Forelimb muscle (tissue), 1 donor: ENCODE results near the gene MAP1LC3C. TPM values are rescaled to one million over a fixed set of nuclear protein-coding genes. Genes with fewer than 3 reads are reported as not detected.
A peak's percentile ranks its signal among the peaks of the same experiment; 100 is the strongest.
"Not testable (repeated sequence)": the region's sequence is repeated elsewhere in the genome, so short reads cannot be mapped to it uniquely, and the experiment has no call there.

Experiments
- DNase-seq: peaks from one replicate; pipeline ENCODE4 v3.0.0-alpha.2; 2013; ENCODE audit warnings: low read depth
- polyA plus RNA-seq: library from polyadenylated mRNA; unstranded; fragments of 120-200 nt; gene quantifications from one replicate; pipeline ENCODE4 v1.2.1, GENCODE V29; 2013; ENCODE audit not compliant: insufficient read length

Gene MAP1LC3C
- polyA plus RNA-seq, 1 donor, result 13.8 TPM

DNA sequence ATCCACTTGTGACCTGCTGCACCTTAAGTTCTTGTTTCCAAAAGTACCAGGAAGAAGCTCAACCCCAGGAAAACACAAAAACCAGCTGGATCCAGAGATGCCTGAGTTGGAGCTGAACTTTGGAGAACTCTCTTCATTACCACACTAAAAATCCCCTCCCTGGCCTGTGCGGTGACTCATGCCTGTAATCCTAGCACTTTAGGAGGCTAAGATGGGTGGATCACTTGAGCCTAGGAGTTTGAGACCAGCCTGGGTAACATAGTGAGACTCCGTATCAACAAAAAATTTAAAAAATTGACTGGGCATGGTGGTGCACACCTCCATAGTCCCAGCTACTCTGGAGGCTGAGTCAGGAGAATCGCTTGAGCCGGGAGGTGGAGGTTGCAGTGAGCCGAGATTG is 6.2 kb downstream of the MAP1LC3C start:
- DNase-seq, result no peak

DNA sequence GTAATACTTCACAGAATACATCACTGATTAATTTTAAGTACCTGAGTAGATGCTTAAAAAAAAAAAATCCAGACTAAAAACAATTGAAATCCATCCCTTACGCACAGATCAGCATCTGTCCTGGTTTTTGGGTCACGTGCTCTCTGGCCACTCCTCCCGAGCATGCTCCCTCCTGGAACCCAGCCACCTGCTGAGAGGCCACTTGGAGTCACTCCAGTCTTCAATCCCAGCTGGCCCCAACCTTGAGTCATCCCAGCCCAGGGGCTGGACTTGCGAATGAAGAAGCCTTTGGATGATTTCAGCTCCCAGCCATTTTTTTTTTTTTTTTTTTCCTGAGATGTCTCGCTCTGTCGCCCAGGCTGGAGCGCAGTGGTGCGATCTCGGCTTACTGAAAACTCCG is 8.9 kb downstream of the MAP1LC3C start:
- DNase-seq, result peak; percentile 88

DNA sequence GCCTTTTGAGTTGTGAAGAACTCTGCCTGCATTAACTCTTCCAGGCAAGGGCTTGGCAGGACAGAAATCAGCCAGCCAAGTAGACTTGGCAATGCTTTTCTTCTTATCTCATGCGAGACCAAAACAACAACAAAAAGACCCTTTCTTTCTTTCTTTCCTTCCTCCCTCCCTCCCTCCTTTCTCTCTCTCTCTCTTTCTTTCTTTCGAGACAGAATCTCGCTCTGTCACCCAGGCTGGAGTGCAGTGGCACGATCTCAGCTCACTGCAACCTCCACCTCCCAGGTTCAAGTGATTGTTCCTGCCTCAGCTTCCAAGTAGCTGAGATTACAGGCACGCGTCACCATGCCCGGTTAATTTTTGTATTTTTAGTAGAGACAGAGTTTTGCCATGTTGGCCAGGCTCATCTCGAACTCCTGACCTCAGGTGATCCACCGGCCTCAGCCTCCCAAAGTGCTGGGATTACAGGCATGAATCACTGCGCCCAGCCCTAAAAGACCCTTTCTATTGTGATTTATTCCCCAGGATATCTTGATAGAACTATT is 10.4 kb downstream of the MAP1LC3C start:
- not testable (repeated sequence) for DNase-seq

DNA sequence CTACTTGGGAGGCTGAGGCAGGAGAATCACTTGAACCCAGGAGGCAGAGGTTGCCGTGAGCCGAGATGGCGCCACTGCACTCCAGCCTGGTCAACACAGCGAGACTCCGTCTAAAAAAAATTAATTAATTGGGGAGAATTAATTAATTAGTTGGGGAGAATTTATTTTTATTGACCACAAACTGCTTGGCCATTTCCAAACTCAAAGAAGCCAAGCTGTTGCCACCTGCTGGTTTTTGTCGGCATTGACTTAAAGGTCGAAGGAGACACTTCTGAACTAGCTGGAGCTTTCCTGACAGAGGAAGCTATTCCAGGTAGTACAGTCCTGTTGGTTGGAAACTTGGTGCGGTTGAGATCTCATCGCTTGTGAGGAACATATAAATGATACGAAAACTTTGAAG is 13.1 kb downstream of the MAP1LC3C start:
- DNase-seq, result no peak

DNA sequence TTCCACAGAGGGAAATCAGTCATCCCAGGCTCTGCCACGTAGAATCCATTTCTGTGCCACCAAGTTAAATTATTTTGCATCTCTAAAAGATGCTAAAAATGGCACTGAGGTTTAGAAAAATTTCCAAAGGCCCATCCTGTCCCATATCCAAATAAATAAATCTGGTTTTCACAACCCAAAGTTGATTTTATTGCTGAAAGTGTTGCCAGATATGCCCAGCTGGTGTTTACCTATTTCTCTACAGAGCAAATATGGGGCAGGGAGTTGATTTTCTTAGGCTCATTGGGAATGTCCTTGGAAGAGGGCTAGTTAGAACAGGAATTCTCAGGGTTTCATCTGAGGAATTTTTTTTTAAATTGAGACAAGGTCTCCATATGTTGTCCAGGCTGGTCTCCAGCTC is 19.0 kb downstream of the MAP1LC3C start:
- no peak for DNase-seq

DNA sequence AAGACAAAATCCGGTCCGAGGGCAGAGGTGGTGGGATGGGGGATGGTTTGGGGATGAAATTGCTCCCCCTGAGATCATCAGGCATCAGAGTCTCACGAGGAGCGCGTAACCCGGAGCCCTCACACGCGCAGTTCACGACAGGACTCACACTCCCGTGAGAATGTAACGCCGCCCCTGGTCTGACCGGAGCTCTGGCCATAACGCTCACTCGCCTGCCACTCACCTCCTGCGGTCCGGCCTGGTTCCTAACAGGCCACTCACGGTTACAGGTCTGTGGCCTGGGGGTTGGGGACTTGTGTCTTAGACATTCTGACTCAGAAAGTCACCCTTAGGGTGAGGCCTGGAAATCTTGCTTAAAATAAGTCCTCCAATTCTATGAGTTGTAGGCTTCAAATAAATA is 19.8 kb downstream of the MAP1LC3C start:
- DNase-seq, result no peak

DNA sequence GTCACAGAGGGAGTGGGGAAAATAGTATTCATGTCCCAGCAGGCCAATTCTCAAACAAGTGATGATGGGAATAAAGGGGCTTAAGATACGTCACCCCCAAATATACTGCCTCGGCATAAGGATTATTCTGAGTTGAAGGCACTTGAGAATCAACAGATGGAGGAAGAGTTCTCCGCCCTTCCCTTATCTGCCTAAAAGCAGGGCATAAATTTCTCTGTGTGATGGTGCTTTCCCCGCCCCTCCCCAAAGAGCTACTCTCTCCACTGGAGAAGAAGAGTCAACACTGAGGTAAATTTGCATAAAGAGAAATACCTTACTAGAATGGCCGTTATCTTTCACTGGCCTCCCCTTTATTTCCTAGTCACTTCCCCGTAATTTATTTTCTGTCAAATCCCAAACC is 22.7 kb downstream of the MAP1LC3C start:
- DNase-seq, result no peak

DNA sequence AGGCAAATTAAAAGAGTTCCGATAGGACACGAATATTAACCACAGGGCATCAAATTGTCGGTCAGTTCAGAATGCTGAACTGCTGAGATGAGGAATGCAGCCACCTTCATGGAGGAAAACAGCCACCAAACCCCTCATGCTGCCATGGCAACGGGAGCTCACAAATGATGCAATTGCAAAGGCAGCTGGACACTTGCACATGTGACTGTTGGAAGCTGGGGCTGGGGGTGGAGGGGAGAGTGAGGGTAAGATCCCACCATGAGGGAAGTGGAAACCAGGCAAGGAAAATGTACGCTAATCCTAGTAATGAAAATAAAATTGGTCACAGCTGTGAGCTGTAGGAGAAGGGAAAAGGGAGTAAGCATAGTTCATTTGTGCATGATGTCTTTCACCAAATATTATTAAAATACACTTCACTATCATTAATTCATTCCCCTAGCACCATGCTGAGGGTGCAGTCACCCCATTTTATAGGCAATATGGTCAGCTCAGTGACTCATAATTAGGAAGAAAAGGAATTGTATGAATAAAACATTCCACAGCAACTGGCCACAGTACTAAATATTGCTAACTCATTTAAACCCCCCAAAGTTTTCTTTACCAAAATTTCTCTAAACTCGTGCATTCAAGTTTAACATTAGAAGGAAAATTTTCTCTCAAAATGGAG is 26.1 kb downstream of the MAP1LC3C start:
- DNase-seq, result no peak

DNA sequence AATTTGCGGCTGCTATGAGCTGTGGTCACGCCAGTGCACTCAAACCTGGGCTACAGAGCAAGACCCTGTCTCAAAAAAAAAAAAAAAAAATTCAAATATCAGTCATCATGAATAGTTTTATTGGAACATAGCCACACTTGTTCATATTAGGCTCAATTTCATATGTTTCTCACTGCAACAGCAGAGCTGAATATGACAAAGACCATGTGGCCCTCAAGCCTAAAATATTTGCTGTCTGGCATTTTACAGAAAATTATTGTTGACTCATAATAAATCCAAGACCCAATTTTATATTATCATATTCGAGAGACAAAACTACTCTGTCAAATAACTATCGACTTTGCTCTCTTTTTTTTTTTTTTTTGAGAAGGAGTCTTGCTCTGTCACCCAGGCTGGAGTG is 30.3 kb downstream of the MAP1LC3C start:
- no peak for DNase-seq

DNA sequence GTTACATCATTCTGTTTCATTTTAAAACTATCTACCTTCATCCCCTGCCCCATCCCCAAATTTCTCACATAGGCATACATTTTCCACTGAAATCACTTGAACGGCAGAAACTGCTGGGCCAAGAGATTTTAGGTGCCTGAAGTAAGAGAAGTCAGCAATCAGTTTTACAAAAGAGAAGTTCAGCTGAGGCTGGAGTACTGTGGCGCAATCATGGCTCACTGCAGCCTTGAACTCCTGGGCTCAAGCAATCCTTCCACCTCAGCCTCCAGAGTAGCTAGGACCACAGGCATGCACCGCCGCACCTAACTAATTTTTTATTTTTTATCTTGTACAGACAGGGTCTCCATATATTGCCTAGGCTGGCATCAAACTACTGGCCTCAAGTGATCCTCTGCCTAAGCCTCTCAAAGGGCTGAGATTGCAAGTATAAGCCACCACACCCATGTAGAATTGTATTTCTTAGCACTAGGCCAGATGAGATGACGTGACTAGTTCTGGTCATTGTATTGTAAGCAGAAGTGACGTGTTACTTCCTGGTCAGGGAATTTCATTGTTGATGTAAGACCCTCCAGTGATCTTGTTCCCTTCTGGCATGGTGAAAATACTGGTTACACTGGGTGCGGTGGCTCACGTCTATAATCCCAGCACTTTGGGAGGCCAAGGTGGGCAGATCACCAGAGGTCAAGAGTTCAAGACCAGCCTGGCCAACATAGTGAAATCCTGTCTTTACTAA is 34.2 kb downstream of the MAP1LC3C start:
- no peak for DNase-seq

DNA sequence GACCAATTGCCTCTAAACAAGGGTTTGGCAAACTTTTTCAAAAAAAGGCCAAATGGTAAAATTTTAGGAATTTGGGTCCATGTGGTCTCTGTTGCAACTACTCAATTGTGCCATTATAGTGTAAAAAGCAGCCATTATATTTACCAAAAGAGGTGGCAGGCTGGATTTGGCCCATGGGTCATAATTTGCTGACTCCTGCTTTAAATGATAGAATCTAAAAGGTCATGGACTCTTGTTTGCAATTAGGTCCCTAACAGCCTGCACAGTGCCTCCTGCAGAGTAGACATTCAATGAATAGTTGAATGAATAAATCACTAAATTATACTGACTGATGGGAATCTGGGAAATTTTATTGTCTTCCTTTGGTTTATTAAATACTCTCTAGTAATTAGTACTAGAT is 35.2 kb downstream of the MAP1LC3C start:
- no peak for DNase-seq

DNA sequence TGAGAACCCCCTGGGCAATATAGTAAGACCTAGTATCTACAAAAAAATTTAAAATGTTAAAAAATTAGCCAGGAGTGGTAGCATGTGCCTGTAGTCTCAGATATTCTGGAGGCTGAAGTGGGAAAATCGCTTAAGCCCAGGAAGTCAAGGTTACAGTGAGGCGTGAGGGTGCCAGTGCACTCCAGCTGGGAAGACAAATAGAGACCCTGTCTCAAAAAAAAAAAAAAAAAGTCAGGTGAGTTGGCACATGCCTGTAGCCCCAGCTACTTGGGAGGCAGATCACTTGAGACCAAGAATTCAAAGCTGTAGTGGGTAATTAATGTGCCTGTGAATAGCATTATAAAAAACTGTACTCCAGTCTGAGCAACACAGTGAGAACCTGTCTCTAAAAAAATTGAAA is 36.7 kb downstream of the MAP1LC3C start:
- no peak for DNase-seq

DNA sequence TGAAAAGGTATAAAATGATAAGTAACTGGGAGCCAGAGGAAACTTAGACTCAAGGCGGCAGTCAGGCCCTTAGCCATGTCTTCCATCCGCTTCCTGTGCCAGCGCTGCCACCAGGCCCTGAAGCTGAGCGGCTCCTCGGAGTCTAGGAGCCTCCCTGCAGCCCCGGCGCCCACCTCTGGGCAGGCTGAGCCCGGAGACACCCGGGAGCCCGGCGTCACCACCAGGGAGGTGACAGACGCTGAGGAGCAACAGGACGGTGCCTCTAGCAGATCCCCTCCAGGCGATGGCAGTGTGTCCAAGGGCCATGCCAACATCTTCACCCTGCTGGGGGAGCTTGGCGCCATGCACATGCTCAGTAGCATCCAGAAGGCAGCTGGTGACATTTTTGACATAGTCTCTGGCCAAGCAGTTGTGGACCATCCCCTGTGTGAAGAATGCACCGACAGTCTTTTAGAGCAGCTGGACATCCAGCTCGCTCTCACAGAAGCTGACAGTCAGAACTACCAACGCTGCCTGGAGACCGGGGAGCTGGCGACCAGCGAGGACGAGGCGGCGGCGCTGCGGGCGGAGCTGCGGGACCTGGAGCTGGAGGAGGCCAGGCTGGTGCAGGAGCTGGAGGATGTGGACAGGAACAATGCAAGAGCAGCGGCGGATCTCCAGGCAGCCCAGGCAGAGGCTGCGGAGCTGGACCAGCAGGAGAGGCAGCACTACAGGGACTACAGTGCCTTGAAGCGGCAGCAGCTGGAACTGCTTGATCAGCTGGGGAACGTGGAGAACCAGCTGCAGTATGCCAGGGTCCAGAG is 41.0 kb downstream of the MAP1LC3C start, which contains the start of gene BECN2:
Gene BECN2 (plus strand): TSS at position 76 of the 803 bp plus-strand sequence. CDS start 0 bp downstream, at position 76.
- no peak for DNase-seq

DNA sequence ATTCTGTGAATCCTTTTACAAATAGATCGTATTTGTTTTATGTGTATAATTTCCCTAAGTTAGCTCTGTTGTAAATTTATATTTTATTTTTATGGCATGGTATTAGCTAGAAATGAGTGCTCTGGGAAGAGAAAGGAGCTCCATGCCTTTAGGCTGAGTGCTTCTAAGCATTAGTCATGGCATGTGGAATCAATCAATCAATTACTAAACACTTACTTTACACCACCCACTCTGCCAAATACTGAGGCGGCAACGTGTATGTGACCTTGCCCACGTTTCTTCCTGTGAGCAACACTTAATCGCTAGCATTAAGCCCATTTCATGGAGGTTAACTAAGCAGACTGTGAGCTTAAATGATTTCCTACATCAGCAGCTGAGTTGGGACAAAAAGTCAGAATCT is 48.5 kb downstream of the MAP1LC3C start:
- DNase-seq, result no peak

DNA sequence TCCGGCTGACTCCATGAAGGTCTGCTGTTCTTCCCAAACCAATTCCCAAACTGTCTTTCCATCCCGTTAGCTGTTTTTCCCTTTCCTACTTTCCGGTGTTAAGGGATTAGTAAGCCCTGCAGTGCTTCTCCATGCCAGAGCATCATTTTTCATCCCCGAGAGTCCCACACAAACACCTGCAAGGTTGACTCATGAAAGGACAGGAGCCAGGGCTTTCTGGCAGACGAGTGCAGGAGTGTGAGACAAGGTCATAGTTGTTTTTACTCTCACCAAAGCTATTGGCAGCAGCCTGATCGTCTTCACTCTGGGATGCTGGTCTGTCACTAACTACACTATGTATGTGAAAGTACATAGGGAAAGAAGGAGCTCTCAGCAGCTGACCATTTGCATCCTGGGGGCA is 51.5 kb downstream of the MAP1LC3C start:
- no peak for DNase-seq

Other genes starting within 250 kb of the MAP1LC3C start
- 5.0 TPM for gene EXO1, start 150.9 kb downstream of the MAP1LC3C start, polyA plus RNA-seq
- 0.56 TPM for gene BECN2, start 41.3 kb downstream of the MAP1LC3C start, polyA plus RNA-seq